ENCODE results near the gene LMOD2.

The LMOD2 gene

DNA sequence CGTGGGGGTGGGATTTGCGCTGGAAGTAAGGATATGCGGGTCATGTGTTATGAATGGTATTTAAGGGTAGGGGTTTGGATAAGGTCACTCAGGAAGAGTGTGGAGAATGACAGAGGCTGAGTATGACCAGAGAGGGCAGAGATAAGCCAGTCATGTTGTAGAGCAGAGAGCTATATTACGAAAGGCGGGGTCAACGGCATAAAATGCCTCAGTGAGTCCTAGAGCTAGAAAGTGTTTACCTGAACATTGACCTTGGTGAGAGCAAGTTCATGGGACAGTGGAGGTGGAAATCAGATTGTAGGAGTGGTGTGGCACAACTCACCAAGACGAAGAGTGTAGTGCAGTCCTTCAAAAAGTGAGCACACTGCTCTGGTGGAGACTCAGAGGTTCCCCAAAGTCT lies 13.8 kb downstream of the LMOD2 start:
- DNase-seq (ENCODE audit: low read depth in 1 of 2, low spot score in 1 of 2), result no peak

DNA sequence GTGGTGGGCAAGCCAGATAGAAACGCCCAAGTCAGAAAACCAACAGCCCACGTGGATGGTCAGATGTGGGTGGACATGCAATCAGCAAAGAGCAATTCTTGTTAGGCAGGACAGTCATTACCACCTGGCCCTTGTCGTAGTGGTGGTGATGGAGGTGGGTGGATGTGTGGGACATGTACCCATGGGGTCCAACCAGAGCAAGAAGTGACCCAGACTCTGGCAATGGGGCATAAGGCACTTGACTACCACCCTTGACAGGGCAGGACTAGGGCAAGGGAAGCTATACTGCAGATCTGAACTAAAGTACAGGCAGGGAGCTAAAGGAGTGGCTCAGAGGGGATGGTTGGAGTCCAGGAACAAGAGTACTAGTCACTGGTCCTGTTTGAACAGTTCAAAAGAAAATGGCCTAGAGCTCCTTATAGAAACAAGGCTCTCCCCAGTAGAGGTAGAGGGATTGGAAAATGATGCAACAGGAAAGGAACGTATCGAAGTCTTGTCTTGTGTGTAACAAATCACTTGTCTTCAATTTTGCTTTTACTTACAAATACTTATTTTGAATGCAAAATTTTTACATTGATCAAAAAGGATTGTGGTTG lies 17.6 kb downstream of the LMOD2 start:
- DNase-seq (ENCODE audit: low read depth in 1 of 2, low spot score in 1 of 2), result no peak

DNA sequence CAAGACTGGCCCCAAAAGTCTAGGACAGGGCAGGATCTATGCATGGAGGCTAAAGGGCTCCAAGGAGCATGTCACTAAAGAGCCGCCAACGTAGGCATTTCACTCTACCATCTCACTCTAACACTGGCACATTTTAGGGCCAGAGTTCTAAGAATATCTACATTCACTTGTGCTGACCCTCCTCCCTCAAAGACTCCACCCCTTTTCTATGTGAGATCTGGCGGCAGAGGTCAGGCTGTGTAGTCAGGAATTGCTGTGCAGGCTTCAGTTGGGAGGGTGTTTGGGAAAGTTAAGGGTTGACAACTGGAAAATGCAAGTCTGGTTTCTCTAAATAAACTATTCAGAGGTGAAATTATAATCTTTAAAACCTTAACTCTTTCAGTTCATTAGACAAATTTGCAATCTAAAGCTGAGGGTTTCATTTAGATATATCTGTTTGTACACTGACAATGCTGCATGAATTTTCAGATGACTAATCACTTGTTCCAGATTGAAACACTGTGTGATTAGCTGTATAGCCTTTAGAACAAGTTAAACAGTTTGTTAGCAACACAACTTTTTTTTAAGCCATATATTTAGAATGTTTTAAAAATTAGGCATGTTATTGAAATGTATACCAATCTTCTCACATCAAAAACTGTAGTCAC lies 18.2 kb downstream of the LMOD2 start:
- no peak for DNase-seq (ENCODE audit: low read depth in 1 of 2, low spot score in 1 of 2)

DNA sequence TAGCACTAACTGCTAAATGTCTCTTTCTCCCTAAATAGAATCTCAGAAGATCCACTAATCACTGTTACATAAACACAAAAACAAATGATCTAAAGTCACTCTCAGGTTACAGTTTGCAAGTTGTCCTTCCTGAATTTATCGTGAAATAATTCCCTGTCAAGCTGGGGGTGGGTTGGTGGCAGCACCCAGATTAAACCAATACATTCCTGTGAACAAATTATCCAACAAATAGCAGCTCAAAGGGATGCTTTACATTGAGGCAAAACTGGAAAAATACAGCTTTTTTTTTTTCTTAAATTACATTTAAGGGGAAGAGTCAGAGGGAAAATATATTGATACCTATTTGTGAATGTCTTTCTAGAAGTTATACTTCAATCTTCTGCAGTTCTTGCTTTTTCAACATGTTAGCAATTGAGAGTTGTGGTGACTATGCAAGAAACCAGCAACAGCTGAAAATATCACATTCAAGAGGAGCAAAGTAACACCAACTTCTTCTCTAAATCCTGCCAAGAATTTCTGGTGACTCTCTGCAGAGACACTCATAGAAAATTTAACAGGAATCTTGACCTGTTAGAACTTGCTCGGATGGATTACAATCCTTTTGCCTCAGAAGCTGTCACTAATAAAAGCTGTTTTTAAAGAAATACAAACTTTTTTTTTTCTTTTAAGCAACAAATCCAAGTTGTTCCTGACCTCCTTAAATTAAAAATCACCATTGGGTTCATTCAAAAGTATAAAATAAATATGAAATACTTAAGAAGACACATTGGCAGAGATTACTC lies 18.9 kb downstream of the LMOD2 start:
- DNase-seq (ENCODE audit: low read depth in 1 of 2, low spot score in 1 of 2), result no peak

DNA sequence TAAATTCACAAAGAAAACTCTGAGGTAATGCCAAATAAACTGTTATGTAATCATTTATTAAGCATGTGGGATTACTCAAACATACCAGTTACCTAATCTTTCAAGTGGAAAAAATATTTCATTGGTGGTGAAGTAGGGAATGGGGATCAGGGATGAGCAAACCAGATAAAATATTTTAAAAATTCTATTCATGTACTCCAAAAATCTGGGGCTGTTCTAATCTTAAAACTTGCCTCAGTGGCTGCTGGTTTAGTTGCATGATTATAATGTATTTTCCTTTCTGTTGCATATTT lies 19.5 kb downstream of the LMOD2 start:
- no peak for DNase-seq (ENCODE audit: low read depth in 1 of 2, low spot score in 1 of 2)

DNA sequence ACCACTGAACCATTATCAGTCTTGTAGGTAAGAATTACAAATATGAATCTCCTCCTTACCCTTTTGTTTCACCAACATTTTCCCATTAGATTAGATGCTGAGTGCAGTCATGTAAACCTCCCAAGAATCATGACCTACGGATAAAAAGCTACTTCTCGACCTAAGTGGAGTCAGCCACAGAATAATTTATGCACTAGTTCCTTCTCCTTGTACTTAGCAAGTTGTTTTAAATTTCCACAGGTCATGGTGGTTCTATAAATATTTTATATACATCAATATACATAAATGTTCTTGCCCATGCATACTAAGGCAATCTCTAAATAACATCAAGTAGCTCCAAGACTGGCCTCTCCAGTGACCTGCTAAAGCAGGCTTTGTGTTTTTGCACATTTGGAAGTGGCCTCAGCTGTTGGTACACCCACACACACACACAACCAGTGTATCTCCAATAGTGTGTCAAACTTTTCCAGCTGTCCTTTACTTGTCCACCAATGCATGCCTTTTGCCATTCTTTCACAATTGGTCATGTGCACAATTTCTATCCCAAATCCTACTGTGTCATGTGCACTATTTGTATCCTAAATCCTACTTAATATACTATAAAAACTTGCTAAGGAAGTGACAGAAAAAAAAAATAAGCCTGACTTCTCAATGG lies 21.5 kb downstream of the LMOD2 start:
- no peak for DNase-seq (ENCODE audit: low read depth in 1 of 2, low spot score in 1 of 2)

DNA sequence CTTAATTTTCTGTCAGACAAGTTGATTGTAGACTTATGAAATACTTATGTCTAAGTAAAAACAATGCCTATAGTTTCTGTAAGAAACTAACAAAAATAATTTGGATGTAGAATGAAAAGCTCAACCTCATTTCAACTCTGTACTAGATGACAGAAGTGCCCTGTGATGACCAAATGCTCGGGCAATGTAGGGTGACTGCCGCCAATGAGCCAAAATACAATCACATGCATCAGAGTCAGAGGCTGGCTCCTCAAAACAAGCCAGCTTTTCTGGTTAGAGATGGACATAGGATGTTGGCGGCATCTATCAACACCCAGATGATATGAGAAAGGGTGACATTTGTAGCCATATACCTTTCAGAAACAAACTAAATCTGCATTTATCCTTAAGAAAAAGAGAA lies 23.9 kb downstream of the LMOD2 start:
- DNase-seq (ENCODE audit: low read depth in 1 of 2, low spot score in 1 of 2), result no peak

DNA sequence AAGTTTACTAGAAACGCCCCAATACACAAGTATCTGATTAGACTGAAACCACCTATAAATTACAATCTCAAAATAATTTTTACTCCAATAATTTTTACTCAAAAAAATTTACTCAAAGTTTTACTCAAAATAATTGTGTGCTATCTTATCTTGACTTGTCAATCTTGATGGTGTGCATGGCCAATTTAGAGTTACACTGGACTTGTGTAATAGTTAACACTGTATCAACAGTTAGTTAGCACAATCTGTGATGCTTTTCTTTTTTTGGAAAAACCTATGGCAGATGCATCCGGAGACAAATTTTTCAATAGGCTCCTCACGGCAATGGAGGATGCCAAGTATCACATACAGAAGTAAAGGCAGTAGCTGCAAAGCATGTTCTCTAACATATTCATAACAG lies 24.9 kb downstream of the LMOD2 start:
- DNase-seq (ENCODE audit: low read depth in 1 of 2, low spot score in 1 of 2), result no peak

DNA sequence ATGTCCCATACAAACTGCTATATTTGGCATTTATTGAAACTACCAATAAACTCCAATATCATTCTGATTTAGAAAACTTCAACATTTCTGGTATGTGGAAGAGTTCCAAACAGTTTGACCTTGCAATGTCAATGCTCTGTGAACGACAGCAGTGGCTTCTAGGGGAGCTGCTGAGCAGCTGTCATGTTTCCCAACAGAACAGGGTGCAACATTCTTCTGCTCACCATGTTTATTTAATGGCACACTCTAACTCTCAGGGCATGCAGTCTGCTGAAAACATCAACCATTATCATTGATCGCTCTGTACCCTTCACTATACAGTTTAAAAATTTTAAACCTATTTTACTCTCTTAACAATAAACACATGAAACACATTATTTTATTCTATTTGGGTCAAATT lies 25.9 kb downstream of the LMOD2 start:
- no peak for DNase-seq (ENCODE audit: low read depth in 1 of 2, low spot score in 1 of 2)

DNA sequence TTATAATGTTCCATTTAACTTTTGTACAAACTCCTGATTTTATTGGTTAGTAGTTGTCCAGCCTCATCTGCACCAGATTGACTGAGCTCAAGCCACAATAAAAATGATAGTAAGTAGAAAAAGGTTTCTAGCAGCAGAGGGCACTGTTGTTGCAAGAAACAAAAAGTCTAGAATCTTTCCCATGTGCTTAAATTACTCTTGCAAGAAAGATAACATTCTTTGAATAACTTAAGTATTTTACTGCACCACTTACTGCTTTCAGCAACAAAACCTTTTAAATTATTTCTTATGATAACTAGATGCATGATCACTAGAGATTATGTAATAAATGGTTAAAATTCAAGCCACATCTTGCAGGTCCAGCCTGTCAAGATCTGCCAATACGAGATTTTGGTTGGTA lies 27.0 kb downstream of the LMOD2 start:
- DNase-seq (ENCODE audit: low read depth in 1 of 2, low spot score in 1 of 2), result no peak

DNA sequence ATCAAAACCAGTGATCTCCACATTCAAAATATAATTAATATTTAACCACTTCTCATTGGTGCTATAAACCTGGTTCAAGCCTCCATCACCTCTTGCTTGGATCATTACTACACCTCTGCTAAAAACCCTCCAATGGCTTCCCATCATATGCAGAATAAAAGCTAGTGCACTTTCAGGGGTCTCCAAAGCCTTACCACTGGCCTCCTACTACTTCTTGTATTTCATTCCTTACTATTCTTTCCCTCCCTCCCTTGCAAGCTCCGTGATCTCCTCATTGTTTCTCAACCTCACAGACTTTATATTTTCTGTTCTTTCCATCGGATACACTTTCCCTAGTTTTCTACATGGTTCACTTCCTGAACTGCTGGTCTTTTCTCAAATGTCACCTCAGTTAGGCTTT lies 31.5 kb downstream of the LMOD2 start:
- no peak for DNase-seq (ENCODE audit: low read depth in 1 of 2, low spot score in 1 of 2)

DNA sequence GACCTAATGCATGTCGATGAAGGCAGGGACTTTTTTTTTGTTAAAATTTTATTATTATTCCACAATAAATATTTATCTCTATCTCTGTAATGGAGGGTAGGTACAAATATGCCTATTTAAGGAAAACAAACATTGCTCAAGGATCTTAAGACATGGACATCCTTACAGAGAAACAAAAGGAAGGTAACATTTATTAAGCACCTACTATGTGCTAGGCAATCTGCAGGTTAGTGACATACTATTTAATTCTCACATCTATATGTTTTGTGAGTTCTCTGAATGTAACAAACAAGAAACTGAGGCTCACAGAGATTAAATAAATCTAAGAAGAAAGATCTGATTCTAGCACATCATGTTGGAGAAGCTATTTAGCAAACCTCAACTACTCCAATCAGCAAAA lies 32.1 kb downstream of the LMOD2 start:
- no peak for DNase-seq (ENCODE audit: low read depth in 1 of 2, low spot score in 1 of 2)

DNA sequence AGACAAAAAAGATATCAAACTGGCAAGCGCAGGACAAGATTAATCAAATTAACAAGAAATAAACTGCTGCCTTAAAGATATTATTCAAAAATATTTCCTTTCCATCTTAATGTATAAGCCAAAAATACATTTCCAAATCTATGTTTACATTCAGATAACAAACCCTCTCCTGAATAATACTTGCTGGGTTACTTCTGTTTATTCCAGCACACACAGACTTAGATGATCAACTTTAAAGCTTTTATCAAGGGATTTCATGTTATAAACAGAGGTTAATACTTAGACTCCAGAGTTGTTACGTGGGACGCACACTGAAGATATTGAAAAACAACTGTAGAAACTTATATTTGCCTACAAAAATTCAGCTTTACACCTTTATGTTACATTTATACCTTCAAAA lies 33.6 kb downstream of the LMOD2 start:
- DNase-seq (ENCODE audit: low read depth in 1 of 2, low spot score in 1 of 2), result no peak

DNA sequence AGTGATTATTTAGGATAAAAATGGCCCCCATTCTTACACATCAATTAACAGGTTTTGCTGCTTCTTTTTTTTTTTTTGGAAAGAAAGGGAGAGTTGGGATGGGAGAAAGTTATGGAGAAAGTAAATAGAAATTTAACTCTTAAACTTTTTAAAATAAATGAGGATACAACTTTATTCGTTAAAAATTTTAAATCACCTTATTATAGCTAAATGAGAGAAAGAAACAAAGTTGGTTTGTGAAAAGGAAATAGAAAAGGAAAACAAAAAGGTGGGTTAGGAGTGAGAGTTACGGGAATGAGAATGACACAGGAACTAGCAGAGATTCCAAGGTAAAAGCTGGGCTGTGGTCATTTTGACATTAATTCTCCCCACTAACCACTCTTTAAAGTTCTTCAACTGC lies 34.9 kb downstream of the LMOD2 start:
- DNase-seq (ENCODE audit: low read depth in 1 of 2, low spot score in 1 of 2), result no peak

DNA sequence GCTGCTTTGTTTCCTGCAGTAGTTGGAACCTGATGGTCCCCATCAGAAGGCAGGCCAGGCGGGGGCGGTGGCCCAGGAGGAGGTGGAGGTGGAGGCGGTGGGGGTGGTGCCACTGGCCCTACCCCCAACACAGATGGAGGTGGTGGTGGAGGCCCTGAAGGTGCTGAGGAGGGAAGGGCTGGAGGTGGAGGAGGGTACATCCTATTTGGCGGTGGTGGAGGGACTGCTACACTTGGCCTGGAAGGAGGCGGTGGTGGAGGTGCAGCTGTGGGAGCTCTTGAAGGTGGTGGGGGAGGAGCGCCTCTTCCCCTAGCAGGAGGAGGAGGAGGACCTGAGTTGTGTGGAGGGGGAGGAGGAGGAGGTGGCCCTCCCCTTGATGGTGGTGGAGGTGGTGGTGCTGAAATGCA lies 36.8 kb downstream of the LMOD2 start:
- DNase-seq (ENCODE audit: low read depth in 1 of 2, low spot score in 1 of 2), result no peak

DNA sequence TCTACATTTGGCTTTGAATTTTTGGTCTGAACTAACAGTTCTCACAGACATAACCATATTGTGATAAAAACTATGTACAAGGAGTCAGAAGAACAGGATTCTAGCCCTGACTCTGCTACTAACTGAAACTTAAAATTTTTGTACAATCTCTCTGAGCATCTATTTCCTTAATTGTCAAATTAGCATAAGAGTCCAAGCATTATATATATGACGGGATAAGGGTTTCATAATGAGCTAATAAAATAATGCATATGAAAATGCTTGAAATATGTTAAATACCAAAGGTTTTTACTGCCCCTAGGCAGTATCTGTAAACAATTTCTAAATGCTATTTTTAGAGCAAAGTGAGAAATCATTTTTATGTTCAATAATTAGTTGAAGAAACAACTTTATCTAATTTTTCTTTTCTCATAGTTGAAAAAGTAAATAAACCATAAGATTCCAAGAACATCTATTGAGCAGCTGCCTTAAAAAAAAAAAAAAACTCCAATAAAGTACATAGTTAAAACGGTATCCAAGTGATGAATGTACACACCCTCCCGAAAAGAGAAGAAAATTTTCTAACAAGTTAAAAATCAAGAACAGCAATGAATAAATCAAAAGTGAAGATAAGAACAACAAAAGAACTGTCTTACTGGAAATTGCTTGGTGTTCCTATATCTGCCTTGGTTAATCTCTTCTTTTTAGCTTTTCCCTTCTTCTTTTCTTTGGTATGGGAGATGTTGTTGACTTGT lies 40.4 kb downstream of the LMOD2 start:
- no peak for DNase-seq (ENCODE audit: low read depth in 1 of 2, low spot score in 1 of 2)

DNA sequence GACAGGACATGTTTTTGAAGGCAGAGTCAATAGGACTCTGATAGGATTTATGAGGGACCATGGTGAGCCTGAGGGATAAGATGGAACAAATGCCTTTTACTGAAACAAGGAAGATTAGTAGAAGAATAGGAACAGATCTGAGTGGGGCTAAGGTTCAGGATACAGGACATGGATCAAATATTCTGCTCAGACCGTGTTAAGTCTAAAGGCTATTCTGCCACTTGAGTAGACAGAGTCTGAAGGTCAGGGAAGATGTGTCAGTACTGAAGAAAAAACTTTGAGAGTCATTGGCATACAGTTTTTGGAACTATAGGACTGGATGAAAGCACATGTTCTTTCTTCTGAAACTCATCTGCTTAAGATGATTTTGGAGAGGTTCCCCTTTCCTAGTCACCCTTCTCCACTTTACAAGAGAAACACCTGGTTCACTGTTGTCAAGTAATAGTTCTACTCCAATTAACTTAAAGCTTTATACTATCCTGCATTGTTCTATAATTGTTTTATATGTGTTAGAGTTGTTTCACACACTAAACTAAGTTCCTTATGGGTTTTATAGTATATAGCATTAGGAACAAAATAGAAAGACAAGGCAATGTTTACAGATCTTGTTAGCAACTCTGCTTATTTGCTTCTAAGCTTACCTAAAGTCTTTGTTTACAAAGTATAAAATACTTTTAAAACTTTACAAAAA lies 49.7 kb downstream of the LMOD2 start:
- no peak for DNase-seq (ENCODE audit: low read depth in 1 of 2, low spot score in 1 of 2)

DNA sequence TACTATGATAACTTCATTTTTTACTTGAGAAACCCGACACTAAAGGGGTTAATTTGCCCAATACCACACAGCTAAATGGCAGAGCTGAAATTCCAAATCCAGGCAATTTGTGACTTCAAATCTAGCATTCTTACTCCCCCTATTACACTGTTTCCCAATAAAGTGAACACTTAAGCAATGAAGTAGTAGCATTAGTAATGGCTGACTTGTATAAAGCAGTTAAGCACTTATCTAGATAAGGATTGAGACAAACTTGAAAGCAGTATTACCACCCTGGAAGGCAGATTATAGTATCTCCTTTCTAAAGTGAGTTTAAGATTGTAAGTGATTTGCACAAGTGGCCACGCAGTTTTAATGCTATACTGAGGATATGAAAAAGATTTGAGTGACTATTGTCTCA lies 53.9 kb downstream of the LMOD2 start:
- DNase-seq (ENCODE audit: low read depth in 1 of 2, low spot score in 1 of 2), result no peak

DNA sequence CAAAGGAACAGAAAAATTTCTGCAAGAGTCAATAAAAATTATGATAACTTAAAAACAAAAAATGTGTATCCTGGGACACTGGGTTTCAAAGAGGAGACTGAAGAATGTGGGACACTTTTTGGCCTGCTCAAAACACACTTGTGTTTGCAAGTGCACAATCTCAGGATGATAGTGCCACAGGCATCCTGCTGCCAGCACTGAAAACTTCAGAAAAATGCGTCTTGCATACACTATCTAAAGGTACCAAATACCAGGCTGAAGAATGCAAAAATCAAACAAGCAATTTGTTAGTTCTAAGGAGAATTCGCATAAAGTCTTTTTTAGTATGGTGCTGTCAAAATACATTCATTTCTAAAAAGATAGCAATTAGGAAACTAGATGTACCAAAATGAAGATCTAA lies 55.0 kb downstream of the LMOD2 start:
- DNase-seq (ENCODE audit: low read depth in 1 of 2, low spot score in 1 of 2), result no peak

DNA sequence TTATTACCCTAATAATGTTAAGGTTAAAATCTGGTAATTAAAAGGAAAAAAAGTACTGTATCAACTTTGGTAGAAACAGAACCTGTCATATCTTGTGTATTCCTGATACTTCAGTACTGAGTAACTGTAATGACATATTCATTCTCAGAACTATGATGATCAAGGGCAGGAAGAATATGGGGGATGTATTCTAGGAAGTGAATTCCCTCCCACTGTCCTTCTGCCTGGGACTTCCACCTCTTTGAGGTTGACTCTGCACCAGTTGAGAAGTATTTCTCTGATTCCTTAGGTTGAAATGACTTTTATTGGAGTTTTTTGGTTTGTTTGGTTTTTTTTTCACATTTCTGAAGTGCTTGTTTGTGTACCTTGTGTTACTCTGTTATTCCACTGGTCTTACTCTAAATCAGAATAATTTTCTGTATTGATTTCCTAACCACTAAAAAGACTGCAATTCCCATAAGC lies 56.2 kb downstream of the LMOD2 start:
- DNase-seq (ENCODE audit: low read depth in 1 of 2, low spot score in 1 of 2), result no peak

DNA sequence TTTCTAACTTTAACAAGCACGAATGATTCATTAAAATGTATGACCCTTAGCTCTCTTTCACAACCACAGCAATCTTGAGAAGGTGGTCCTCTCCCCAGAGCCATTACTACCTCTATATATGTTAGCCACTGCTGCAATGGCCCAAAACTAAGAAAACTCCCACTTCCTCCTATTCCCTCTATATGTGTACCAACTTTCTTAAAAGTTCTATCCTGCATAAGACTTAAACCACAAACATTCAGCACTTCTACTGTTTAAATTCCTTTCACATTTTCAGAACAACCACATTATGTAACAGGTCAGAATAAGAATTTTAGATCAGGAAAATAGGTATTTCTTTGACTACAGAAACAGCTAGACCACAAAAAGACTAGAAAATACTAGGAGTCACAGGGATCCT lies 57.0 kb downstream of the LMOD2 start:
- no peak for DNase-seq (ENCODE audit: low read depth in 1 of 2, low spot score in 1 of 2)
